GM12892 (cell line): ENCODE data around the gene CDKN1A.
"Not testable (repeated sequence)": the region's sequence is repeated elsewhere in the genome, so short reads cannot be mapped to it uniquely, and the experiment has no call there.

Experiments used
- DNase-seq: peaks from one replicate; pipeline ENCODE4 v3.0.0; 2011; ENCODE audit not compliant: insufficient read length
- FAIRE-seq: peaks from 2 replicates; lab custom pipeline; 2011; peaks lifted over from hg19 to GRCh38; lab: Jason Lieb, UNC
- POLR2A ChIP-seq: IDR thresholded peaks from 2 replicates; pipeline ENCODE4 v1.6.1; 2011; ENCODE audit warnings: low read depth, low read length, control low read depth
- POLR2AphosphoS5 ChIP-seq: IDR thresholded peaks from 2 replicates; pipeline ENCODE4 v1.6.1; 2011; ENCODE audit warnings: low read depth, low read length, control low read depth
- TAF1 ChIP-seq: IDR thresholded peaks from 2 replicates; pipeline ENCODE4 v1.6.1; 2011; ENCODE audit warnings: low read depth, mild to moderate bottlenecking, control low read depth, low read length, borderline replicate concordance

CDKN1A gene

GRCh38 chr6:36642913-36643817 lies 35.3 kb upstream of the CDKN1A start:
- no peak for FAIRE-seq
- no peak for DNase-seq
- no peak for TF ChIP-seq POLR2A
- TF ChIP-seq TAF1: no peak
- TF ChIP-seq POLR2AphosphoS5: no peak

DNA sequence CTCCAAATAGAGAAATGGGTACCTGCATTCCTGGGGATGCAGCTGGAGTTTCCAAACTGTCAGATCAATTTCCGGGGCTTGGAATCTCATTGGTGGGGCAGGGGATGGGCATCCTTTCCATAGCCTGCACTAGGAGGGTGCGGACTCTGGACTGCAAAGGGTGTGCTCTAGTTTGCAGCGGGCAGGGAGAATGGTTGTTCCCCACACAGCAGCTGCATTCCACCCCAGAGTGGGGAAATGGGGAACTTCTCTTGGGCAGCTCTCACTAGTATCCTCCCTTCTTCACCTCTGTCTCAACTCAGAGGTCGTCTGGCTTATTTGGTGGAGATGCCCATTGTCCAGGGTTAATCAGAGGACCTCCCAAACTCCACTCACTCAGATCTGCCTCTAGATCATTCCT lies 34.5 kb upstream of the CDKN1A start:
- no peak for TF ChIP-seq TAF1
- no peak for TF ChIP-seq POLR2AphosphoS5
- no peak for TF ChIP-seq POLR2A
- FAIRE-seq: no peak
- no peak for DNase-seq

- DNase-seq: no peak
- TF ChIP-seq POLR2A (no peak), POLR2AphosphoS5 (no peak), TAF1 (no peak)
- FAIRE-seq: no peak
These were observed 29.4 kb upstream of the CDKN1A start for GRCh38 chr6:36649086-36649485.

DNA sequence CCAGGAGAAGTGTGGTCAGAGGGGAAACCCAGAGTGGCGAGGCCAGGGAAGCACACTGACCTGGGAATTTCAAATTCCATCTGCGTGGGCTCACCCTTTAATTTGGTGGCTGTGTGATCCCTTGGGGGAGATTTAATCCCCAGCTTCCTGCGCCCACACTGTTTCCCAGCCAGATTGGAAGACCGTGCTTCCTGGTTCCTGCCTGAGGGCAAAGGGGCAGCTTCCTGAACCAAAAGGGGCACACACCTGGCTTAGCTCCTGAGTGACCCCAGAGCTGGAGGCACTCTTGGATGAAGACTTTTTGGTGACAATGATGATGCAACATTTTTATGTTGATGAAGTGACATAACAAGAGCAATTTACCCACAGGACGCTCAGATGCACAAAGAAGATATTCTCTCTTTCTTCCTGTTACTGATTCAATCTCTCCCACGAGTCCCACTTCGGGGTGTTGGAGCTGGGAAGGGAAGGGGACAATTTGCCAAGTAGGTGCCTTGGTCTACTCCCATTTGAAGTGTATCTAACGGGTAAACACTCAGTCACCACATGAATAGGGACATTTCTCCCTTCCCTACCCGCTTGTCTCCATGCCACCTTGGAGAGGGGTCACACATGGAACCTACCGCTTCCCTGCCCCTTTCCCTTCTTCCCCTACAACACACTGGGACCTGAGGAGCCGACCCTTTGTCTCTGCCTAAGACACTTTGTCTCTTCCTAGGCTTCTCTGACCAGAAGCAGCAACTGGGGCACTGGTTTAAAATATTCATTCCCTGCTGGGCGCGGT lies 28.6 kb upstream of the CDKN1A start:
- TF ChIP-seq POLR2A (no peak), POLR2AphosphoS5 (no peak), TAF1 (no peak)
- no peak for DNase-seq
- FAIRE-seq: no peak

DNA sequence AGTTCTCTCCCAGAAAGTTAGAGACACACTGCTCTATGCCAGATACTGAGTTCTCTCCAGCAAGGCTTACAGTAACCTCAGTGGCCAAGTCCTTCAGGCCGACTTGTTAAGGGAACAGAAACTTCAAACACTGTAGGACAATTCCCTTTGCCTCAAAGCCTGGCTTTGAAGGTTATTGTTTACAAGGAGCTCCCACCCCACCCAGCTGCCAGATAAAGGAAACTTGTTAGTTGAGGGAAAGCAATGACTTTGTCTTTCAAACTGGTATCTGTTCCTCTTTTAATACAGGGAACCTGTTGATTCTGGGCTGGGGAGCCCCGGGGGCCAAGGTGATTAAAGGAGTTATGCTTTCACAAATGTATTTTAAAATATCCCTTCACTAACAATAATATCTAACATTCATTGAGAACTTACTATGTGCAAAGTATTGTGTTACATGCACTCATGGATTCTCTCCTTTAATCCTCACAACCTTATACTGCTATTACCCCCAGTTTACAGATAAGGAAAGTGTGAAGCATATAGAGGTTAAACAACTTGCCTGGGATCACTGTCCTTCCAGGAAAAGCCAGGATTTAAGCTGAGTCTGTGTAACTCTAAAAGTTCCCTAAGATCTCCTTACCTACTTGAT lies 27.6 kb upstream of the CDKN1A start:
- peak; percentile 74 for FAIRE-seq
- no peak for DNase-seq

DNA sequence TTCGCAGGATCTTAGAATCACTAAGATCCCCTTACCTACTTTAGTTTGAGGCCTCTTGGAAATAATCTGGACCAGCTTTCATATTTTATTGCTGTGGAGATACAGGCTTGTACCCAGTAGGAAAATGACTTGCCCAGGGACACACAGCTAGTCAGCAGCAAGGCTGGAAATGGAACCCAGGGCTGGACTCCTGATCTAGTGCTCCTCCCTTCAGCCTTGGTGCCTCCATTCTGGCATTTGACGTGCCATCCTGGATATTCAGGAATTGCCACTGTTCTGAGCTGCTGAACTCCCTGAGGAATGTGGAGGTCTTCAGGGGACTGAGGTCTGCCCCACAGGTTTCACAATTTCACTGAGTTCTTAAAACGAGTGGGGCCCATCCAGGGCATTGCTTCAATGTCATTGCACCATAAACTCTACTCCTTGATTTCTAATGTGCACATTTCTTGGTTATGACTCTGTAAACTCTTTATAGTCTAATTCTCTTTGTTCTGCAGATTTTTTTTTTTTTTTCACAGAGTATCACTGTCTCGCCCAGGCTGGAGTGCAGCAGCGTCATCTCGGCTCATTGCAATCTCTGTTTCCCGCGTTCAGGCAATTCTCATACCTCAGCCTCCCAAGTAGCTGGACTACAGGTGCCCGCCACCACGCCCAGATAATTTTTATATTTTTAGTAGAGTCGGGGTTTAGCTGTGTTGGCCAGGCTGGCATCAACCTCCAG lies 26.7 kb upstream of the CDKN1A start:
- DNase-seq (no peak), FAIRE-seq (no peak)
- TF ChIP-seq POLR2A: no peak
- TF ChIP-seq TAF1: no peak
- TF ChIP-seq POLR2AphosphoS5: no peak

More for the DNA sequence above, 27.6 kb upstream of the CDKN1A start:
- TF ChIP-seq POLR2A: no peak
- no peak for TF ChIP-seq TAF1
- no peak for TF ChIP-seq POLR2AphosphoS5

DNA sequence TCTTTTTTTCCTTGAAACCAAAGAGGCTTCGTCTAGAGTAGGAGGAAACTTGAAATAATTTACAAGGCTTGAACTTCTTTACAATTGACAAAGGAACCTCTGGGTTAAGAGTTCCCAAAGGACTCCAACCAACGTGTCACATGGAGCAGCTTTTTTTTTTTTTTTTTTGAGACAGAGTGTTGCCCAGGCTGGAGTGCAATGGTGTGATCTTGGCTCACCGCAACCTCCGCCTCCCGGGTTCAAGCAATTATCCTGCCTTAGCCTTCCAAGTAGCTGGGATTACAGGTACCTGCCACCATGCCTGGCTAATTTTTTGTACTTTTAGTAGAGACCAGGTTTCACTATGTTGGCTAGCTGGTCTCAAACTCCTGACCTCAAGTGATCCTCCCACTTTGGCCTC lies 24.0 kb upstream of the CDKN1A start:
- not testable (repeated sequence) for FAIRE-seq

GRCh38 chr6:36655085-36655724 lies 23.3 kb upstream of the CDKN1A start:
- DNase-seq: no peak
- FAIRE-seq: no peak
- TF ChIP-seq POLR2AphosphoS5: no peak
- TF ChIP-seq POLR2A: no peak
- no peak for TF ChIP-seq TAF1

More for the DNA sequence above, 24.0 kb upstream of the CDKN1A start:
- not testable (repeated sequence) for DNase-seq

GRCh38 chr6:36656441-36656840 lies 22.1 kb upstream of the CDKN1A start:
- FAIRE-seq: no peak
- DNase-seq: no peak
- no peak for TF ChIP-seq POLR2A
- TF ChIP-seq TAF1: no peak
- no peak for TF ChIP-seq POLR2AphosphoS5

- TF ChIP-seq TAF1: no peak
- TF ChIP-seq POLR2A: no peak
- no peak for TF ChIP-seq POLR2AphosphoS5
- no peak for FAIRE-seq
- no peak for DNase-seq
These were observed 21.2 kb upstream of the CDKN1A start for GRCh38 chr6:36657271-36657670.
